ENCODE data around the gene SLC24A3. TPM values are rescaled to one million over a fixed set of nuclear protein-coding genes. Genes with fewer than 3 reads are reported as not detected.

Gene SLC24A3
- total RNA-seq, 2 experiments from 2014 or later: not detected

GRCh38 chr20:19268426-19268825 is 56.0 kb downstream of the SLC24A3 start:
- Histone ChIP-seq H3K27ac (ENCODE audit: low read depth, low read length, poor library complexity, severe bottlenecking) (no peak overlapping the region), H3K79me2 (ENCODE audit: insufficient read depth, low read depth, low read length) (no peaks in the 10 kb centered on the region), H4K20me1 (ENCODE audit: insufficient read depth, low read length) (no peaks in the 10 kb centered on the region), H3K4me2 (ENCODE audit: low read length) (no peak overlapping the region), H3K4me3 (ENCODE audit: low read depth, low read length, poor library complexity, severe bottlenecking) (no peak overlapping the region), H3K9me3 (ENCODE audit: low read length) (no peaks in the 10 kb centered on the region), H3K9me2 (ENCODE audit: insufficient read depth, low read length) (no peaks in the 10 kb centered on the region), H3K36me3 (ENCODE audit: insufficient read depth, low read length) (no peaks in the 10 kb centered on the region), H2AFZ (ENCODE audit: low read length) (no peak overlapping the region), H3K4me1 (ENCODE audit: insufficient read depth, low read length, poor library complexity, severe bottlenecking) (no peaks in the 10 kb centered on the region)
- CTCF ChIA-PET (ENCODE audit: unreplicated experiment): no interaction called here
- DNase-seq (ENCODE audit: low spot score): no peak
- no peak for TF ChIP-seq EZH2phosphoT487 (IDR thresholded peaks at IDR 0.05; ENCODE audit: borderline replicate concordance, low read depth, low read length)
- no peak for TF ChIP-seq CTCF (conservative IDR thresholded peaks at IDR 0.05; ENCODE audit: low read length)
- intact Hi-C loops (cut with micrococcal nuclease; ENCODE audit: unreplicated experiment): no loop called here
- no TSS peak for BruUV-seq (replicated peaks)
- POLR2A ChIA-PET: no interaction called here

GRCh38 chr20:19269737-19270340 is 57.4 kb downstream of the SLC24A3 start:
- no peak overlapping the region for H2AFZ ChIP-seq (ENCODE audit: low read length)
- H4K20me1 ChIP-seq (ENCODE audit: insufficient read depth, low read length): no peaks in the 10 kb centered on the region
- TF ChIP-seq EZH2phosphoT487 (IDR thresholded peaks at IDR 0.05; ENCODE audit: borderline replicate concordance, low read depth, low read length): no peak
- no peak for TF ChIP-seq CTCF (conservative IDR thresholded peaks at IDR 0.05; ENCODE audit: low read length)
- CTCF ChIA-PET (ENCODE audit: unreplicated experiment): no interaction called here
- no peaks in the 10 kb centered on the region for H3K36me3 ChIP-seq (ENCODE audit: insufficient read depth, low read length)
- no peaks in the 10 kb centered on the region for H3K9me2 ChIP-seq (ENCODE audit: insufficient read depth, low read length)
- no peak overlapping the region for H3K4me2 ChIP-seq (ENCODE audit: low read length)
- H3K4me1 ChIP-seq (ENCODE audit: insufficient read depth, low read length, poor library complexity, severe bottlenecking): no peaks in the 10 kb centered on the region
- BruUV-seq (replicated peaks): no TSS peak
- POLR2A ChIA-PET: interaction anchor here (0.6 kb wide), 1 partner anchor 16 kb away, joined by 3 read pairs; no protein-coding TSS in a partner anchor
- H3K79me2 ChIP-seq (ENCODE audit: insufficient read depth, low read depth, low read length): no peaks in the 10 kb centered on the region
- no peak for DNase-seq (ENCODE audit: low spot score)
- no peaks in the 10 kb centered on the region for H3K9me3 ChIP-seq (ENCODE audit: low read length)
- H3K27ac ChIP-seq (ENCODE audit: low read depth, low read length, poor library complexity, severe bottlenecking): no peak overlapping the region
- H3K4me3 ChIP-seq (ENCODE audit: low read depth, low read length, poor library complexity, severe bottlenecking): no peak overlapping the region
- intact Hi-C loops (cut with micrococcal nuclease; ENCODE audit: unreplicated experiment): no loop called here

GRCh38 chr20:19271879-19272651 is 59.6 kb downstream of the SLC24A3 start:
- no peak overlapping the region for H3K27ac ChIP-seq (ENCODE audit: low read depth, low read length, poor library complexity, severe bottlenecking)
- no peaks in the 10 kb centered on the region for H3K36me3 ChIP-seq (ENCODE audit: insufficient read depth, low read length)
- no peak for DNase-seq (ENCODE audit: low spot score)
- ChIA-PET POLR2A (interaction anchor here (0.7 kb wide), 1 partner anchor 24 kb away, joined by 4 read pairs; no protein-coding TSS in a partner anchor), CTCF (ENCODE audit: unreplicated experiment) (no interaction called here)
- no peak for TF ChIP-seq EZH2phosphoT487 (IDR thresholded peaks at IDR 0.05; ENCODE audit: borderline replicate concordance, low read depth, low read length)
- TF ChIP-seq CTCF (conservative IDR thresholded peaks at IDR 0.05; ENCODE audit: low read length): no peak
- no peaks in the 10 kb centered on the region for H3K9me3 ChIP-seq (ENCODE audit: low read length)
- no peak overlapping the region for H2AFZ ChIP-seq (ENCODE audit: low read length)
- no peaks in the 10 kb centered on the region for H3K4me1 ChIP-seq (ENCODE audit: insufficient read depth, low read length, poor library complexity, severe bottlenecking)
- no peaks in the 10 kb centered on the region for H4K20me1 ChIP-seq (ENCODE audit: insufficient read depth, low read length)
- BruUV-seq (replicated peaks): no TSS peak
- no peak overlapping the region for H3K4me2 ChIP-seq (ENCODE audit: low read length)
- H3K9me2 ChIP-seq (ENCODE audit: insufficient read depth, low read length): no peaks in the 10 kb centered on the region
- H3K4me3 ChIP-seq (ENCODE audit: low read depth, low read length, poor library complexity, severe bottlenecking): no peak overlapping the region
- H3K79me2 ChIP-seq (ENCODE audit: insufficient read depth, low read depth, low read length): no peaks in the 10 kb centered on the region
- intact Hi-C loops (cut with micrococcal nuclease; ENCODE audit: unreplicated experiment): no loop called here

All from OCI-LY7 (cell line).